Mesenchymal stem cell (in vitro differentiated cells and primary cell): ENCODE data around the gene CNNM2.

Source experiments
- DNase-seq: peaks from one replicate; pipeline ENCODE4 v3.0.0-alpha.2; 2013
- H2AFZ ChIP-seq: one replicate; pipeline ENCODE4 v1.6.1; 2013; ENCODE audit warnings: low read depth, mild to moderate bottlenecking, control low read depth, inconsistent platforms, low read length, moderate library complexity
- H2AK5ac ChIP-seq: 2 replicates; pipeline ENCODE4 v1.6.1; 2013; ENCODE audit warnings: low read length, moderate library complexity, mild to moderate bottlenecking, inconsistent platforms; ENCODE audit not compliant: severe bottlenecking
- H2BK120ac ChIP-seq: one replicate; pipeline ENCODE4 v1.6.1; 2013; ENCODE audit warnings: low read depth, mild to moderate bottlenecking, inconsistent platforms, low read length, moderate library complexity
- H2BK12ac ChIP-seq, 2 experiments: one replicate each; pipeline ENCODE4 v1.6.1; 2013; ENCODE audit warnings: inconsistent platforms in 2 of 2, low read length in 2 of 2, mild to moderate bottlenecking in 2 of 2, moderate library complexity in 2 of 2, control low read depth in 1 of 2
- H2BK15ac ChIP-seq: one replicate; pipeline ENCODE4 v1.6.1; 2013; ENCODE audit warnings: mild to moderate bottlenecking, low read depth, inconsistent platforms; ENCODE audit not compliant: poor library complexity, severe bottlenecking
- H2BK5ac ChIP-seq: 2 replicates; pipeline ENCODE4 v1.6.1; 2013; ENCODE audit warnings: low read depth, mild to moderate bottlenecking, low read length, control low read depth, inconsistent platforms; ENCODE audit not compliant: poor library complexity, severe bottlenecking
- H3K14ac ChIP-seq, 2 experiments: one replicate each; pipeline ENCODE4 v1.6.1; 2013; ENCODE audit warnings: inconsistent platforms in 2 of 2, low read length in 2 of 2, control low read depth in 1 of 2, mild to moderate bottlenecking in 1 of 2, moderate library complexity in 1 of 2
- H3K18ac ChIP-seq, 2 experiments: one replicate each; pipeline ENCODE4 v1.6.1; 2013; ENCODE audit warnings: inconsistent platforms in 2 of 2, low read length in 2 of 2, control low read depth in 1 of 2, low read depth in 1 of 2, mild to moderate bottlenecking in 1 of 2
- H3K23ac ChIP-seq, 2 experiments: one replicate each; pipeline ENCODE4 v1.6.1; 2013; ENCODE audit warnings: inconsistent platforms in 2 of 2, low read length in 2 of 2, mild to moderate bottlenecking in 2 of 2, moderate library complexity in 2 of 2, control low read depth in 1 of 2
- H3K27ac ChIP-seq: 2 replicates; pipeline ENCODE4 v1.5.1; 2013; ENCODE audit warnings: mild to moderate bottlenecking, moderate library complexity, low read length, control low read depth, inconsistent platforms; ENCODE audit not compliant: poor library complexity, severe bottlenecking
- H3K27me3 ChIP-seq, 2 experiments: 2 replicates each; pipeline versions ENCODE4 v1.6.1 to v1.7.0; 2013; ENCODE audit warnings: low read length in 2 of 2, mild to moderate bottlenecking in 2 of 2, moderate library complexity in 2 of 2, control low read depth in 1 of 2, inconsistent platforms in 1 of 2; ENCODE audit not compliant: control insufficient read depth in 1 of 2, insufficient read depth in 1 of 2
- H3K36me3 ChIP-seq, 2 experiments: 2 replicates each; pipeline versions ENCODE4 v1.6.1 to v1.7.0; 2013; ENCODE audit warnings: low read length in 2 of 2, control low read depth in 1 of 2, inconsistent platforms in 1 of 2, low read depth in 1 of 2, mild to moderate bottlenecking in 1 of 2; ENCODE audit not compliant: insufficient read depth in 2 of 2, control insufficient read depth in 1 of 2
- H3K4ac ChIP-seq, 2 experiments: one replicate each; pipeline ENCODE4 v1.6.1; 2013; ENCODE audit warnings: inconsistent platforms in 2 of 2, low read length in 2 of 2, mild to moderate bottlenecking in 2 of 2, moderate library complexity in 2 of 2, control low read depth in 1 of 2, low read depth in 1 of 2
- H3K4me1 ChIP-seq: 2 replicates; pipeline ENCODE4 v1.6.1; 2013; ENCODE audit warnings: low read depth, low read length, control low read depth; ENCODE audit not compliant: control insufficient read depth, insufficient read depth
- H3K4me2 ChIP-seq: 2 replicates; pipeline ENCODE4 v1.6.1; 2013; ENCODE audit warnings: low read length, mild to moderate bottlenecking, inconsistent platforms; ENCODE audit not compliant: poor library complexity, severe bottlenecking
- H3K4me3 ChIP-seq, 2 experiments: 2 replicates each; pipeline versions ENCODE4 v1.5.1 to v1.7.0; 2013; ENCODE audit warnings: low read length in 2 of 2, mild to moderate bottlenecking in 2 of 2, control low read depth in 1 of 2, low read depth in 1 of 2; ENCODE audit not compliant: insufficient read depth in 1 of 2
- H3K79me1 ChIP-seq: replicated peaks from 2 replicates; pipeline ENCODE4 v1.6.1; 2013; ENCODE audit warnings: mild to moderate bottlenecking, control low read depth, low read length, inconsistent platforms; ENCODE audit not compliant: poor library complexity, severe bottlenecking
- H3K9ac ChIP-seq: 2 replicates; pipeline ENCODE4 v1.7.0; 2013; ENCODE audit warnings: mild to moderate bottlenecking, low read length, moderate library complexity
- H3K9me3 ChIP-seq: 2 replicates; pipeline ENCODE4 v1.7.0; 2013; ENCODE audit warnings: mild to moderate bottlenecking, low read length; ENCODE audit not compliant: control insufficient read depth
- H4K8ac ChIP-seq: one replicate; pipeline ENCODE4 v1.6.1; 2013; ENCODE audit warnings: inconsistent platforms, mild to moderate bottlenecking, low read length, moderate library complexity
- H4K91ac ChIP-seq: one replicate; pipeline ENCODE4 v1.6.1; 2013; ENCODE audit warnings: mild to moderate bottlenecking, low read length, inconsistent platforms
- WGBS: methylation state at CpG from one replicate; pipeline ENCODE4 v1.1.7; 2013; ENCODE audit warnings: mixed read lengths; 5-methylcytosine and 5-hydroxymethylcytosine counted together

The CNNM2 gene

GRCh38 chr10:103100620-103101019 lies 182.5 kb downstream of the CNNM2 start:
- 60% methylated on average over 2 of the region's 2 CpGs for WGBS

GRCh38 chr10:103102195-103102594 lies 184.1 kb downstream of the CNNM2 start:
- Histone ChIP-seq H3K27me3 (no peaks in the 10 kb centered on the region), H4K8ac (no peak overlapping the region), H3K4me3 (no peak overlapping the region), H3K4me2 (no peak overlapping the region), H2BK12ac (no peak overlapping the region), H2BK15ac (no peak overlapping the region), H3K14ac (no peak overlapping the region), H3K4me1 (no peaks in the 10 kb centered on the region), H3K4ac (no peak overlapping the region), H4K91ac (no peak overlapping the region), H2AK5ac (no peak overlapping the region), H3K9ac (no peak overlapping the region), H3K79me1 (peaks cover 11% of the 10 kb centered on the region), H3K23ac (no peak overlapping the region), H3K9me3 (no peaks in the 10 kb centered on the region), H3K27ac (no peak overlapping the region), H2BK5ac (no peak overlapping the region), H3K18ac (no peak overlapping the region), H3K36me3 (peaks cover 8 to 98% of the 10 kb centered on the region in 2 experiments), H2AFZ (no peak overlapping the region), H2BK120ac (no peak overlapping the region)
- DNase-seq = no peak
- WGBS = 96% methylated on average over 3 of the region's 3 CpGs

More at GRCh38 chr10:103100620-103101019, 182.5 kb downstream of the CNNM2 start:
- Histone ChIP-seq H4K8ac (no peak overlapping the region), H3K4me1 (no peaks in the 10 kb centered on the region), H3K4ac (no peak overlapping the region), H3K79me1 (peaks cover 11% of the 10 kb centered on the region), H2BK5ac (no peak overlapping the region), H3K14ac (no peak overlapping the region), H3K36me3 (peaks cover 8 to 96% of the 10 kb centered on the region in 2 experiments), H2BK15ac (no peak overlapping the region), H3K9ac (no peak overlapping the region), H3K9me3 (no peaks in the 10 kb centered on the region), H4K91ac (no peak overlapping the region), H2BK12ac (no peak overlapping the region), H2AK5ac (no peak overlapping the region), H3K27me3 (no peaks in the 10 kb centered on the region), H3K4me3 (no peak overlapping the region), H2AFZ (no peak overlapping the region), H3K23ac (no peak overlapping the region), H2BK120ac (no peak overlapping the region), H3K27ac (no peak overlapping the region), H3K4me2 (no peak overlapping the region), H3K18ac (no peak overlapping the region)
- no peak for DNase-seq

DNA sequence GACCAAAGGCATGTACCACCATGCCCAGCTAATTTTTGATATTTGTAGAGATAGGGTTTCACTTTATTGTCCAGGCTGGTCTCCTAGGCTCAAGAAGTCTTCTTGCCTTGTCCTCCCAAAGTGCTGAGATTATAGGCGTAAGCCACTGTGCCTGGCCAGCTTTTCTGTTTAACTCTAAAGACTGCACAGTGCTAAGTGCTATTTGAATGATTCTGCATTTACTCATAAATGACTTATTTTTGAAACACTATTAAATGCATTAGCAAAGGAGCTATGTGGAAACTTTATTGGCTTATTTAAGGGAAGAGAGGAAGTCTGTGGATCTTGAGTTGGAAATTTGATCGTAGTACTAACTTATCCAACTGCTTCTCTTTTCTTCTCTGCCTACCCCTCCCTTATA lies 185.9 kb downstream of the CNNM2 start:
- Histone ChIP-seq H2BK5ac (no peak overlapping the region), H2BK12ac (no peak overlapping the region), H3K36me3 (peaks cover 9 to 85% of the 10 kb centered on the region in 2 experiments), H3K4me2 (no peak overlapping the region), H2BK15ac (no peak overlapping the region), H3K27me3 (no peaks in the 10 kb centered on the region), H2AFZ (no peak overlapping the region), H3K14ac (no peak overlapping the region), H3K4ac (no peak overlapping the region), H4K8ac (no peak overlapping the region), H3K4me3 (no peak overlapping the region), H4K91ac (no peak overlapping the region), H3K9ac (no peak overlapping the region), H3K27ac (no peak overlapping the region), H2AK5ac (no peak overlapping the region), H3K9me3 (no peaks in the 10 kb centered on the region), H3K23ac (no peak overlapping the region), H2BK120ac (no peak overlapping the region), H3K4me1 (no peaks in the 10 kb centered on the region), H3K18ac (no peak overlapping the region), H3K79me1 (peaks cover 9% of the 10 kb centered on the region)
- WGBS = 100% methylated on average over 1 of the region's 2 CpGs
- DNase-seq = no peak

GRCh38 chr10:103104721-103105120 lies 186.6 kb downstream of the CNNM2 start:
- Histone ChIP-seq H4K8ac (no peak overlapping the region), H3K4me1 (no peaks in the 10 kb centered on the region), H3K18ac (no peak overlapping the region), H2AFZ (no peak overlapping the region), H3K9ac (no peak overlapping the region), H3K9me3 (no peaks in the 10 kb centered on the region), H3K27ac (no peak overlapping the region), H2BK5ac (no peak overlapping the region), H3K4me3 (no peak overlapping the region), H2BK15ac (no peak overlapping the region), H3K4me2 (no peak overlapping the region), H2BK12ac (no peak overlapping the region), H3K36me3 (peaks cover 6 to 78% of the 10 kb centered on the region in 2 experiments), H2AK5ac (no peak overlapping the region), H3K4ac (no peak overlapping the region), H3K14ac (no peak overlapping the region), H2BK120ac (no peak overlapping the region), H3K23ac (no peak overlapping the region), H3K27me3 (no peaks in the 10 kb centered on the region), H3K79me1 (peaks cover 9% of the 10 kb centered on the region), H4K91ac (no peak overlapping the region)
- no CpG with 5 or more reads among the region's 2 CpGs for WGBS
- DNase-seq = no peak
